Measurements from ENCODE around the gene SCD5.
A peak's percentile ranks its signal among the peaks of the same experiment; 100 is the strongest.

The SCD5 gene

DNA sequence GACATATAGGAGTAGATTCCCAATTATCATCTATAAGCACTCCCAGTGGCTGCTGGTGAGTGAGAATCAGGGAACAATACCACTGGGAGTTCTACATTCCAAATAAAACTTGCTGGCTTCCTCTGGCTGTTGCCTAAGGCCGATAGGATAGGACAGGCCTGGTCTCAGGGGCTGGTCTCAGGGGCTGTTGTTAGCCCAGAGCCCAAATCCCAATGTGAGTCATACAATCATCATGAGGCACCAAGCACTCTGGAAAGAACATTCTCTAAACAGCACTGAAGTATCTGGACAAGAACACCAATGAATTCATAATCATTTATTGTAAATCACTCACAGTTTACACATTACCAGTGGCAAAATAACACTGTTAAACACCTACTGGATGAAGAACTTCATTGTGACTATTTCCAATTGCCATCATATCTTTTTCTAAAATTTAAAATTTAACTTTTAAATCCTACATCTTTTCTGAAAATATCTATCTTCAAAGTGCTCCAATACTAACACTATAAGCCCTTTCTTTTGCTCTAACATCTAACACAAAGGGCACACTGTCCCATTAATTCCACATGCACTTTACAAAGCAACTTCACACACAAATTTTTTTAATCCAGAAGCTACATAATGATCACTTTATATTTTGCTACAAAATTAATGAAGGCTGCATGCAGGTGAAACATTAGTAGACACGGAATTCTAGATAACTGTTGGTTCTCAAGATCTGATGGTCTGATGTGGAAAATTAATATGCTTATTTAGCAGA is 169.2 kb downstream of the SCD5 start:
- H3K27me3 ChIP-seq (ENCODE audit: control insufficient read depth, insufficient read depth, low read length) = no peaks in the 10 kb centered on the region
- H3K4me1 ChIP-seq = no peaks in the 10 kb centered on the region
- TF ChIP-seq, protein P1, sequence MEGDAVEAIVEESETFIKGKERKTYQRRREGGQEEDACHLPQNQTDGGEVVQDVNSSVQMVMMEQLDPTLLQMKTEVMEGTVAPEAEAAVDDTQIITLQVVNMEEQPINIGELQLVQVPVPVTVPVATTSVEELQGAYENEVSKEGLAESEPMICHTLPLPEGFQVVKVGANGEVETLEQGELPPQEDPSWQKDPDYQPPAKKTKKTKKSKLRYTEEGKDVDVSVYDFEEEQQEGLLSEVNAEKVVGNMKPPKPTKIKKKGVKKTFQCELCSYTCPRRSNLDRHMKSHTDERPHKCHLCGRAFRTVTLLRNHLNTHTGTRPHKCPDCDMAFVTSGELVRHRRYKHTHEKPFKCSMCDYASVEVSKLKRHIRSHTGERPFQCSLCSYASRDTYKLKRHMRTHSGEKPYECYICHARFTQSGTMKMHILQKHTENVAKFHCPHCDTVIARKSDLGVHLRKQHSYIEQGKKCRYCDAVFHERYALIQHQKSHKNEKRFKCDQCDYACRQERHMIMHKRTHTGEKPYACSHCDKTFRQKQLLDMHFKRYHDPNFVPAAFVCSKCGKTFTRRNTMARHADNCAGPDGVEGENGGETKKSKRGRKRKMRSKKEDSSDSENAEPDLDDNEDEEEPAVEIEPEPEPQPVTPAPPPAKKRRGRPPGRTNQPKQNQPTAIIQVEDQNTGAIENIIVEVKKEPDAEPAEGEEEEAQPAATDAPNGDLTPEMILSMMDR (IDR thresholded peaks at IDR 0.05) = no peak
- no peak overlapping the region for H3K9ac ChIP-seq
- no peak overlapping the region for H3K4me3 ChIP-seq (ENCODE audit: low read depth, low read length)
- no peaks in the 10 kb centered on the region for H3K79me2 ChIP-seq
- H3K4me2 ChIP-seq (ENCODE audit: low read length) = no peak overlapping the region
- H3K36me3 ChIP-seq (ENCODE audit: control insufficient read depth, insufficient read depth, low read length) = no peaks in the 10 kb centered on the region
- H2AFZ ChIP-seq = no peak overlapping the region
- H3K27ac ChIP-seq = no peak overlapping the region
- H3K9me3 ChIP-seq (ENCODE audit: control insufficient read depth, low read length) = no peaks in the 10 kb centered on the region

DNA sequence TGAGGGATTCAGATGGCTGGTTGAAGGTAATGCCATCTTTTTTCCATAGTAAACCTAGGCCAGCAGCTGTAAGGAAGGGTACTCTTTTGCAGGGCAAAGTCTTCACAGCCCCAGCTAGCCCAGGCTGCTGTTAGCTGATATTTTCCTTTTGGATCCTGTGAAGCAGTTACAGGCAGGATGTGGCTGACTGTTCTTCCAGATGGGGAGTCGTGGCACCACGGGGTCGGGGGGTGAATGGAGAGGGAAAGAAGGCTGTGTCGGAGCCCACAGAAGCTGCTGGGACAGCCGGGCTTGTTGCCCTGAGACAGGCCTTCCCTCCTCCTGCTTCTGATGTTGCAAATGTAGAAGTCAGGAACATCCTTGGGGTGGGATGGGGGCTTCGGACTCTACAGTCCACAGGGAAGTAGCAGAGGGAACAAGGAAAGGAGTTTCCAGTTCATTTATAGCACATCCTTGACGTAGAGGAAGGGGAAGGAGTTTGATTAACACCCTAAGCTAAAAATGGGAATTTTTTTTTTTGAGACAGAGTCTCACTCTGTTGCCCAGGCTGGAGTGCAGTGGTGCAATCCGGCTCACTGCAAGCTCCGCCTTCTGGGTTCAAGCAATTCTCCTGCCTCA is 172.2 kb downstream of the SCD5 start:
- TF ChIP-seq, protein P1 (IDR thresholded peaks at IDR 0.05) = no peak
- Histone ChIP-seq H3K4me1 (no peaks in the 10 kb centered on the region), H3K9ac (no peak overlapping the region), H3K79me2 (no peaks in the 10 kb centered on the region), H2AFZ (no peak overlapping the region), H3K27ac (peak overlapping the region; percentile 41), H3K4me3 (ENCODE audit: low read depth, low read length) (no peak overlapping the region), H3K9me3 (ENCODE audit: control insufficient read depth, low read length) (no peaks in the 10 kb centered on the region), H3K4me2 (ENCODE audit: low read length) (no peak overlapping the region), H3K36me3 (ENCODE audit: control insufficient read depth, insufficient read depth, low read length) (no peaks in the 10 kb centered on the region), H3K27me3 (ENCODE audit: control insufficient read depth, insufficient read depth, low read length) (no peaks in the 10 kb centered on the region)

DNA sequence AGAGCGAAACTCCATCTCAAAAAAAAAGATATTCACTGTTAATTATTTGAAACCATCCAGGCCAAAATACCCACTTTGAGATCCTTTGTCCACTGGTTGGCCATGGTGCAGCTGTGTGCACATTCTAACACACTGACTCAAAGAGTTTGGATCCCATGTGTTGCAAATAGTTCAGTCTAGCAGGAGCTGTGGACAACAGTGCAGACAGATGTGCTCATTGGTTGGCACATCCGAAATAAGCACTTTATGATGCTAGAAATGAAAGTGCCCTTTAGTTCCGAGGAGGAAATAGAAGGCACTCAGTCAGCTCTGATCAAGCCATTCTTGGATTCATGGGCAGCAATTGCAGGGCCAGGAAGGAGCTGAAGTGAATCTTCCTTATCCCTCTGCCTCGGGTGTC is 173.8 kb downstream of the SCD5 start:
- H2AFZ ChIP-seq = no peak overlapping the region
- no peak overlapping the region for H3K4me3 ChIP-seq (ENCODE audit: low read depth, low read length)
- H3K4me1 ChIP-seq = no peaks in the 10 kb centered on the region
- H3K79me2 ChIP-seq = no peaks in the 10 kb centered on the region
- no peaks in the 10 kb centered on the region for H3K27me3 ChIP-seq (ENCODE audit: control insufficient read depth, insufficient read depth, low read length)
- H3K9me3 ChIP-seq (ENCODE audit: control insufficient read depth, low read length) = no peaks in the 10 kb centered on the region
- no peak overlapping the region for H3K27ac ChIP-seq
- no peaks in the 10 kb centered on the region for H3K36me3 ChIP-seq (ENCODE audit: control insufficient read depth, insufficient read depth, low read length)
- TF ChIP-seq, protein P1 (IDR thresholded peaks at IDR 0.05) = no peak
- no peak overlapping the region for H3K4me2 ChIP-seq (ENCODE audit: low read length)
- H3K9ac ChIP-seq = no peak overlapping the region

DNA sequence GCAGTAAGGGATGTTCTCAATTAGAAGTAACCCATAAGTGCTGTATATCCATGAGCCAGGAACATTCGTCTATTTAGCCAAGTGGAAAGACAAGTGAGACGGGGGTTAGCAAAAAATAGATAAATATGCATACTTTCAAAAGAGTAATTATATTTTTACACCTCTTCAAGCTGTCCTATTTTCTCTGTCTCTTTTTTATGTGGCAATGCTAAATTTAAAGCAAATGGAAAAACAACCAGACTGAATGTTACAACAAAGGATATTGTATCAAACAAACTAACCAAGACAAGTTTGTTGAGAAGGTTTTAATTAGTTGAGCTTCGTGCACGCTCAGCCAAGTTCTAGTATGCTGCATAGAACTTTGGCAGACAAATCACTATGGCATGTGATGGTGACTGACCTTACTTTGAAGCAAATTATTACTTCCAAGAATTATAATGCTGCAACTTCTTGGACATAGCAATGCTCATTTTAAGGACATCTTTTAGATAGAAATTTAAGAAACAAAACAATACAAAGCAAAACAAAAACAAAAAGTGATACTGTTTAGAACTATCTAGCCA is 175.4 kb downstream of the SCD5 start:
- TF ChIP-seq, protein P1 (IDR thresholded peaks at IDR 0.05) = no peak
- no peaks in the 10 kb centered on the region for H3K36me3 ChIP-seq (ENCODE audit: control insufficient read depth, insufficient read depth, low read length)
- no peaks in the 10 kb centered on the region for H3K9me3 ChIP-seq (ENCODE audit: control insufficient read depth, low read length)
- no peak overlapping the region for H3K4me3 ChIP-seq (ENCODE audit: low read depth, low read length)
- no peaks in the 10 kb centered on the region for H3K27me3 ChIP-seq (ENCODE audit: control insufficient read depth, insufficient read depth, low read length)
- H3K4me1 ChIP-seq = no peaks in the 10 kb centered on the region
- no peaks in the 10 kb centered on the region for H3K79me2 ChIP-seq
- H3K27ac ChIP-seq = no peak overlapping the region
- no peak overlapping the region for H3K4me2 ChIP-seq (ENCODE audit: low read length)
- H3K9ac ChIP-seq = no peak overlapping the region
- no peak overlapping the region for H2AFZ ChIP-seq

Measured in parathyroid adenoma (tissue), 2 donors.